Embryonic facial prominence (tissue), 1 donor: ENCODE data around the gene NLRP6.
"Not testable (repeated sequence)": the region's sequence is repeated elsewhere in the genome, so short reads cannot be mapped to it uniquely, and the experiment has no call there.

Experiments used
- DNase-seq: peaks from one replicate; pipeline ENCODE4 v3.0.0-alpha.2; 2016; ENCODE audit errors: extremely low spot score

The NLRP6 gene

GRCh38 chr11:308740-309665, 30.8 kb downstream of the NLRP6 start:
- DNase-seq, result not testable (repeated sequence)

DNA sequence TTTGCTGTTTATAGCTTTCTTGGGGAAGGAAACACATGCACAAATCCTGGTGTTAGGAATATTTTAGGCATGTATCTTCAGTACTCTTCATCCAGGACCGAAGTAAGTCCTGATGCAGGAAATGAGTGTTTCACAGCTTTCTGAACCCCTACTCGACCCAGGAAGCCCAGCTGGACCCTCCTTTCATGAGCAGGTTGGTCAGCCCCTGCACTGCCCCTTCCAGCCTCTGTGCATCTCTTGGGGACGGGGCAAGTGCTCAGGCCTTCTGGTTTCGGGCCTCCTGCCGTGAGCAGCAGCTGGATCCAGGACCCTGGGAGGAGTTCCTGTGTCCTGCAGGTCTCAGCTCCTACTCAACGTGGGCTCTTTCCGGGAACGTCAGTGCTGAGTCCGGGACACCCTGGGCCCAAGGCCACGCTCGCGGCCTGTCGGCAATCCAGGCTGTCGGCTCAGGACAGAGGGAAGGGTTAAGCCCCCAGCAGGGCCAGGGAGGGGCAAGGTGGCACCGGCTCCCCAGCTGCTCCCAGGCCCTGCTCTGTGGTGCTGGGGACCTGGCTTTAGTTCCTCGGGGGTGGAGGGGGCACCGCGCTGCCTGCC, 31.9 kb downstream of the NLRP6 start:
- DNase-seq, result not testable (repeated sequence)

DNA sequence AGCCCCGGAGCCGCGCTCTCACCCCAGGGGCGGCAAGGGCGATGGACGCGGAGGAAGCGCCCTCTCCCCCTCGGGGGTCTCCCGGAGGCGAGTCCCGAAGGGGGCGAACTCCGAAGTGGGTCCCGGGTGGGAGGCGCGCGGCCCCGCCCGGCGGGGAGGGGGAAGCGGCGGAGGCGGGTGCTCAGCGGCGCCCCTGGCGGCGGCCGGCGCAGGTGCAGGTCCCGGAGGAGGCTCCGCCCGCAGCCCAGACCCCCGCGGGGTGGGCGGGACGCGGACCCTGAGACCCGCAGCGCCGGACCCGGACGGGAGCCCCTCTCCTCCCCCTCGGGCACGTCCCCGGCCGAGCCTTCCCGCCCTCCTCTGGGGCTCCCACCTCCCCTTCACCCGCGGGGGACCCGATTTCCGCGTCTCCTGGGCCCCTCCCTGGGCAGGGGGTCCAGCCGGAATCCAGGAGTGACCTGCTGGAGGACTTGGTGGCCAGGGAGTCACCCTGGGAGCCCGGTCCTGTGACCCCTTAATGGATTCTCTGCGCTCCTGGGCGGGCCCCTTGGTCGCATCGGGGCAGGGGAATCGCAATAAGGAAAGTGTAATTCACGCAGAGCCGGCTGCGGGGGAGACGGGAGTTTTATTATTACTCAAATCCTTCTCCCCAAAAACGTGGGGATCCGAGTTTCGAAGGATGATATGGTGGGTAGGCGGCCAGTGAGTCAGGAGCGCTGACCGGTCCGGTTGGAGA, 33.0 kb downstream of the NLRP6 start:
- DNase-seq, result not testable (repeated sequence)

- no peak for DNase-seq
Measured at GRCh38 chr11:312092-312816, 34.0 kb downstream of the NLRP6 start.

- no peak for DNase-seq
Measured at GRCh38 chr11:313304-313786, 35.1 kb downstream of the NLRP6 start.

GRCh38 chr11:313787-314553, 35.8 kb downstream of the NLRP6 start, which contains the start of gene IFITM1:
Gene IFITM1, plus strand, starts transcription at chr11:314040. Its CDS starts 131 bp downstream, at chr11:314171.
- DNase-seq, result peak; percentile 49

GRCh38 chr11:314554-314875, 36.3 kb downstream of the NLRP6 start:
- not testable (repeated sequence) for DNase-seq

DNA sequence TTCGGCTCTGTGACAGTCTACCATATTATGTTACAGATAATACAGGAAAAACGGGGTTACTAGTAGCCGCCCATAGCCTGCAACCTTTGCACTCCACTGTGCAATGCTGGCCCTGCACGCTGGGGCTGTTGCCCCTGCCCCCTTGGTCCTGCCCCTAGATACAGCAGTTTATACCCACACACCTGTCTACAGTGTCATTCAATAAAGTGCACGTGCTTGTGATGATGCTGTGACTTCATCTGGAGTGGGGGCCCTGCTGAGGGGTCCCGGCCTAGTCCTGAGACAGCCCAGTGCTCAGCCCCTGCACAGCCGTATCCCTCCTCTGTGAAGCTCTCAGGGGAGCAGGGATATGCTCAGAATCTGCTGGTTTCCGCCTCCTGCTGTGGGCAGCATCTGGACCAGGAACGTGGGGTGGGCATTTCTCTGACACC, 36.9 kb downstream of the NLRP6 start:
- no peak for DNase-seq

- DNase-seq, result no peak
Measured at GRCh38 chr11:315516-315994, 37.3 kb downstream of the NLRP6 start.

DNA sequence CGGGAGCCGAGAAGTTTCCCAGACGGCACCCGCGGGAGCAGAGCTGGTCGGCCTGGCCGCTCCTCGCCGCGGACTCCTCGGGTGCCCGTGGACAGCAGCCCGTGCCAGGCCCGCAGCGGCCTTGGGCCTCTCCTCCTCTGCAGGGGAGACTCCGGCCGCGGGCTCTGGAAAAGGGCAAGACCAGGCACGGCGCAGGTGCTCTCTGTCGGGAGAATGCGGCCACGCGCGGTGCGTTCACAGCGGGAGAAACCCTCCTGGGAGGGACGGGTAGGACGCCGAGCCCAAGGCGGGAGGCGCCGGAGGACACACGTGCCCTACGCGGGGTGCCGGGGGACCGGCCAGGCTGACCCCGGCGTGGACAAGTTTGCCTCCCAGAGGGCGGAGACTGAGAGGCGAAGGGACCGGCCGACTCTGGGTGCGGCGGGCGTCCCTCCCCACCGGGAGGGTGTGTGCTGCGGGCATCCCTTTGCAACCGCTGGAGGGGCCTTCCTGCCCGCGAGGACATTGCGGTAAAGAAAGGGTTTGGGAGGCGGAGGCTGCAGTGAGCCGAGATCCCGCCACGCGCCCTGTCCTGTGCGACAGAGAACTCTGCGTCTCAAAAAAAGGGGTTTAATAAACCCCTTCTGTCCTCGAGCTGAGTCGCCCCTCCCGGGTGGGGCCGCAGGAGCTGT, 38.0 kb downstream of the NLRP6 start:
- DNase-seq, result no peak

DNA sequence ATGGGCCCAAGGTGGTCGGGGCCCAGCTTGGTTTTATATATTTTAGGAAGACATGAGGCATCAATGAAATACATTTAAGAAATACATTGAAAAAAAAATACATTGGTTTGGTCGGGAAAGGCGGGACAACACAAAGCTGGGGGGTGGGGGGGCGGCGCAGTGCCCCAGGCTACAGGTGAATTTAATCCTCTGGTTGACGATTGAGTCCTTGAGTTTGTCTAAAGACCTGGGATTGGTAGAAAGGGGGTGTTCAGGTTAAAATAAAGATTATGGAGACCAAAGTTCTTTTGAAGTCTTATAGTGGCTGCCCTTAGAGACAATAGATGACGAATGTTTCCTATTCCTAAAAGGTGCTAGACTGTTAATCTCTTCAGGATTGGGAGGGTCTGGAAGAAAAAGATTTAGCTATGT, 38.7 kb downstream of the NLRP6 start:
- no peak for DNase-seq

- not testable (repeated sequence) for DNase-seq
Measured at GRCh38 chr11:317668-318404, 39.6 kb downstream of the NLRP6 start.

- not testable (repeated sequence) for DNase-seq
Measured at GRCh38 chr11:318405-319120, 40.4 kb downstream of the NLRP6 start.

DNA sequence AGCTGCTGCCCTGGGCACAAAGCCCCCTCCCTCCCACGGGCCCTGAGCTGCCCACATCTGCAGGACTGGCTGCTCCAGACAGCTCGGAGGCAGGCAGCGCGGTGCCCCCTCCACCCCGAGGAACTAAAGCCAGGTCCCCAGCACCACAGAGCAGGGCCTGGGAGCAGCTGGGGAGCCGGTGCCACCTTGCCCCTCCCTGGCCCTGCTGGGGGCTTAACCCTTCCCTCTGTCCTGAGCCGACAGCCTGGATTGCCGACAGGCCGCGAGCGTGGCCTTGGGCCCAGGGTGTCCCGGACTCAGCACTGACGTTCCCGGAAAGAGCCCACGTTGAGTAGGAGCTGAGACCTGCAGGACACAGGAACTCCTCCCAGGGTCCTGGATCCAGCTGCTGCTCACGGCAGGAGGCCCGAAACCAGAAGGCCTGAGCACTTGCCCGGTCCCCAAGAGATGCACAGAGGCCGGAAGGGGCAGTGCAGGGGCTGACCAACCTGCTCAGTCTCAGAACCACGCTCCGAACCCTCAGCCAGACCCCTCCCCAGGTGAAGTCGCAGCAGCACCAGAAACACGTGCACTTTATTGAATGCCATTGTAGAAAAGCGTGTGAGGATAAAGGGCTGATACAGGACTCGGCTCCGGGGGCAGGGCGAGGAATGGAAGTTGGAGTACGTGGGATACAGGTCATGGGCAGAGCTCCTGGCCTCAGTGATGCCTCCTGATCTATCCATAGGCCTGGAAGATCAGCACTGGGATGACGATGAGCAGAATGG, 41.1 kb downstream of the NLRP6 start:
- not testable (repeated sequence) for DNase-seq

GRCh38 chr11:319888-320273, 41.7 kb downstream of the NLRP6 start:
- not testable (repeated sequence) for DNase-seq

DNA sequence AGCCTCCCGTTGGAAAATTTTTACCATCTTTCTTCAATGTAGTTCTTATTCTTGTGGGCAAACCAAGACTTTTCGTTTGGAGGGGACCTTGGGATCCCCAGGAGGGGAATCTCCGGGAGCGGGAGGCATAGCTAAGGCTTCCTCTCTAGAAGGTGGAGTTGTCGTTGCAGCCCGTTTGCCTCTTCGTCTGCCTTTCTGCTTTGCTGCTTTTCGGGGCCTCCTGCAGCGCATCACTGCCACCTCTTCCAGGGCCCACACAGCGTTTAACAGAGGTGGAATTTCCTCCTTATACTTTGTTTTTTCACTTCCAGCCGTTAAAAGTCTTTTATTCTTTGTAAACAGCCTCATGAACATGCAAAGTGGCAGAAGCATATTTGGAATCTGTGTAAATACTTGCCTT, 45.9 kb downstream of the NLRP6 start:
- DNase-seq, result no peak

- not testable (repeated sequence) for DNase-seq
Measured at GRCh38 chr11:324593-325517, 46.6 kb downstream of the NLRP6 start.
